Panc1 (cell line): ENCODE results near the gene CDK5RAP2.

Experiments
- POLR2AphosphoS5 ChIP-seq: IDR thresholded peaks from 2 replicates; pipeline ENCODE4 v1.6.1; 2012; ENCODE audit warnings: mild to moderate bottlenecking, low read depth, low read length, moderate library complexity
- TF ChIP-seq, protein P1 (sequence below): fragments of 450-650 bp; IDR thresholded peaks from 2 replicates; pipeline ENCODE4 v1.5.1; 2017; ENCODE audit warnings: mild to moderate bottlenecking
- TF ChIP-seq, protein P2 (sequence below), 2 experiments: IDR thresholded peaks; 2 replicates each; pipeline ENCODE4 v1.6.1; 2011 to 2012; ENCODE audit warnings: low read depth in 2 of 2, control low read depth in 1 of 2, low read length in 1 of 2, mild to moderate bottlenecking in 1 of 2, moderate library complexity in 1 of 2; ENCODE audit not compliant: insufficient read depth in 1 of 2

DNA sequence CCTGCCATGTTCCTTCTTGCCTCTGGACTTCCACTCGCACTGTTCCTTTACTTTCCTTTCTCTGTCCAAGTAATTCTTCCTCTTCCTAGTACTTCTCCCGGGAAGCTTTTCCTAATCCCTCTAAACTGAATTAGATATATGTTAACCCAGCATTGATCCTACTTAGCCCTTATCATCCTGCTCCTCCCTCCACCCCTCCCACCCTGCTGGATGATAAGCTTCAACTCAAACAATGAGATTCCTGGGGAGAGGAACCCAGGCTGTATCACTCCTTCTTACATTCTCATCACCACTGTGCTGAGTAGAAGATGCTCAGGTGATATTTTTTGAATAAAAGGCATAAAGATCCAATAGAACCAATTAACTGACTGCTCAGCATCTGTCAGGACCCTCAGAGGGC is 45.7 kb downstream of the CDK5RAP2 start:
- TF ChIP-seq, protein P1, sequence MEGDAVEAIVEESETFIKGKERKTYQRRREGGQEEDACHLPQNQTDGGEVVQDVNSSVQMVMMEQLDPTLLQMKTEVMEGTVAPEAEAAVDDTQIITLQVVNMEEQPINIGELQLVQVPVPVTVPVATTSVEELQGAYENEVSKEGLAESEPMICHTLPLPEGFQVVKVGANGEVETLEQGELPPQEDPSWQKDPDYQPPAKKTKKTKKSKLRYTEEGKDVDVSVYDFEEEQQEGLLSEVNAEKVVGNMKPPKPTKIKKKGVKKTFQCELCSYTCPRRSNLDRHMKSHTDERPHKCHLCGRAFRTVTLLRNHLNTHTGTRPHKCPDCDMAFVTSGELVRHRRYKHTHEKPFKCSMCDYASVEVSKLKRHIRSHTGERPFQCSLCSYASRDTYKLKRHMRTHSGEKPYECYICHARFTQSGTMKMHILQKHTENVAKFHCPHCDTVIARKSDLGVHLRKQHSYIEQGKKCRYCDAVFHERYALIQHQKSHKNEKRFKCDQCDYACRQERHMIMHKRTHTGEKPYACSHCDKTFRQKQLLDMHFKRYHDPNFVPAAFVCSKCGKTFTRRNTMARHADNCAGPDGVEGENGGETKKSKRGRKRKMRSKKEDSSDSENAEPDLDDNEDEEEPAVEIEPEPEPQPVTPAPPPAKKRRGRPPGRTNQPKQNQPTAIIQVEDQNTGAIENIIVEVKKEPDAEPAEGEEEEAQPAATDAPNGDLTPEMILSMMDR = no peak
- no peak for TF ChIP-seq POLR2AphosphoS5
- TF ChIP-seq, protein P2, sequence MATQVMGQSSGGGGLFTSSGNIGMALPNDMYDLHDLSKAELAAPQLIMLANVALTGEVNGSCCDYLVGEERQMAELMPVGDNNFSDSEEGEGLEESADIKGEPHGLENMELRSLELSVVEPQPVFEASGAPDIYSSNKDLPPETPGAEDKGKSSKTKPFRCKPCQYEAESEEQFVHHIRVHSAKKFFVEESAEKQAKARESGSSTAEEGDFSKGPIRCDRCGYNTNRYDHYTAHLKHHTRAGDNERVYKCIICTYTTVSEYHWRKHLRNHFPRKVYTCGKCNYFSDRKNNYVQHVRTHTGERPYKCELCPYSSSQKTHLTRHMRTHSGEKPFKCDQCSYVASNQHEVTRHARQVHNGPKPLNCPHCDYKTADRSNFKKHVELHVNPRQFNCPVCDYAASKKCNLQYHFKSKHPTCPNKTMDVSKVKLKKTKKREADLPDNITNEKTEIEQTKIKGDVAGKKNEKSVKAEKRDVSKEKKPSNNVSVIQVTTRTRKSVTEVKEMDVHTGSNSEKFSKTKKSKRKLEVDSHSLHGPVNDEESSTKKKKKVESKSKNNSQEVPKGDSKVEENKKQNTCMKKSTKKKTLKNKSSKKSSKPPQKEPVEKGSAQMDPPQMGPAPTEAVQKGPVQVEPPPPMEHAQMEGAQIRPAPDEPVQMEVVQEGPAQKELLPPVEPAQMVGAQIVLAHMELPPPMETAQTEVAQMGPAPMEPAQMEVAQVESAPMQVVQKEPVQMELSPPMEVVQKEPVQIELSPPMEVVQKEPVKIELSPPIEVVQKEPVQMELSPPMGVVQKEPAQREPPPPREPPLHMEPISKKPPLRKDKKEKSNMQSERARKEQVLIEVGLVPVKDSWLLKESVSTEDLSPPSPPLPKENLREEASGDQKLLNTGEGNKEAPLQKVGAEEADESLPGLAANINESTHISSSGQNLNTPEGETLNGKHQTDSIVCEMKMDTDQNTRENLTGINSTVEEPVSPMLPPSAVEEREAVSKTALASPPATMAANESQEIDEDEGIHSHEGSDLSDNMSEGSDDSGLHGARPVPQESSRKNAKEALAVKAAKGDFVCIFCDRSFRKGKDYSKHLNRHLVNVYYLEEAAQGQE (IDR thresholded peaks at IDR 0.05; ENCODE audit: insufficient read depth in 1 of 2, low read depth in 2 of 2, low read length in 1 of 2) = no peak
